Type B pancreatic cell (in vitro differentiated cells): ENCODE data around the gene PRDM4. TPM values are rescaled to one million over a fixed set of nuclear protein-coding genes. Genes with fewer than 3 reads are reported as not detected.
A peak's percentile ranks its signal among the peaks of the same experiment; 100 is the strongest.

Experiments used
- DNase-seq: peaks from one replicate; pipeline ENCODE4 v3.0.0; 2021; ENCODE audit warnings: mixed read lengths; ENCODE audit not compliant: unreplicated experiment; ENCODE audit errors: extremely low spot score
- H3K27ac Mint-ChIP-seq: 2 replicates; pipeline ENCODE4 v1.8.0; 2021; ENCODE audit warnings: mild to moderate bottlenecking, mixed read lengths
- H3K27me3 Mint-ChIP-seq: 2 replicates; pipeline ENCODE4 v1.8.0; 2021; ENCODE audit warnings: mixed read lengths
- H3K36me3 Mint-ChIP-seq: 2 replicates; pipeline ENCODE4 v1.8.0; 2021; ENCODE audit warnings: mixed read lengths
- H3K4me1 Mint-ChIP-seq: one replicate; pipeline ENCODE4 v1.8.0; 2021; ENCODE audit warnings: mixed read lengths; ENCODE audit not compliant: unreplicated experiment
- H3K4me3 Mint-ChIP-seq: 2 replicates; pipeline ENCODE4 v1.8.0; 2021; ENCODE audit warnings: mild to moderate bottlenecking, mixed read lengths
- H3K9me3 Mint-ChIP-seq: 2 replicates; pipeline ENCODE4 v1.8.0; 2021; ENCODE audit warnings: mixed read lengths
- total RNA-seq: library from RNA; stranded (reverse); gene quantifications from 2 replicates; pipeline ENCODE4 v1.2.1, GENCODE V29; 2021; ENCODE audit warnings: low replicate concordance
- TF ChIP-seq, protein P1 (sequence below): fragments of 200-600 bp; sonication (generic); conservative IDR thresholded peaks from 2 replicates; pipeline ENCODE4 v1.5.0; 2021; ENCODE audit warnings: antibody characterized with exemption, mild to moderate bottlenecking

The PRDM4 gene
- total RNA-seq, 1 donor from 2014 or later = 38.9 TPM

DNA sequence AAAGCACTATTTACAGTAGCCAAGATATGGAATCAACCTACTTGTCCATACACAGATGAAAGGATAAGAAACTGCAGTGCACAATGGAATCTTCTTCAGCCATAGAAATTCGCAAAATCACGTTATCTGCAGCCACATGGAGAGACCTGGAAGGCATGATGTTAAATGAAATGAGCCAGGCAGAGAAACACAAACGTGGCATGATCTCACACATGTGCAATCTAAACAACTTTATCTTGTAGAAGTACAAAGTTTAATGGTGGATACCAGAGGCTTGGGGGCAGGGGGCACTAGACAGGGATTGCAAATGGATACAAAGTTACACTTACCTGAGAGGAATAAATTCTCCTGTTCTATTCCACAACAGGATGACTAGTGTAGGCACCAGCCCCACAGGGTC is 37.6 kb upstream of the PRDM4 start:
- Mint-ChIP-seq H3K4me1 (no peaks in the 10 kb centered on the region), H3K9me3 (no peaks in the 10 kb centered on the region), H3K27me3 (peaks cover 23% of the 10 kb centered on the region), H3K36me3 (no peaks in the 10 kb centered on the region), H3K4me3 (no peak overlapping the region), H3K27ac (no peak overlapping the region)
- TF ChIP-seq, protein P1, sequence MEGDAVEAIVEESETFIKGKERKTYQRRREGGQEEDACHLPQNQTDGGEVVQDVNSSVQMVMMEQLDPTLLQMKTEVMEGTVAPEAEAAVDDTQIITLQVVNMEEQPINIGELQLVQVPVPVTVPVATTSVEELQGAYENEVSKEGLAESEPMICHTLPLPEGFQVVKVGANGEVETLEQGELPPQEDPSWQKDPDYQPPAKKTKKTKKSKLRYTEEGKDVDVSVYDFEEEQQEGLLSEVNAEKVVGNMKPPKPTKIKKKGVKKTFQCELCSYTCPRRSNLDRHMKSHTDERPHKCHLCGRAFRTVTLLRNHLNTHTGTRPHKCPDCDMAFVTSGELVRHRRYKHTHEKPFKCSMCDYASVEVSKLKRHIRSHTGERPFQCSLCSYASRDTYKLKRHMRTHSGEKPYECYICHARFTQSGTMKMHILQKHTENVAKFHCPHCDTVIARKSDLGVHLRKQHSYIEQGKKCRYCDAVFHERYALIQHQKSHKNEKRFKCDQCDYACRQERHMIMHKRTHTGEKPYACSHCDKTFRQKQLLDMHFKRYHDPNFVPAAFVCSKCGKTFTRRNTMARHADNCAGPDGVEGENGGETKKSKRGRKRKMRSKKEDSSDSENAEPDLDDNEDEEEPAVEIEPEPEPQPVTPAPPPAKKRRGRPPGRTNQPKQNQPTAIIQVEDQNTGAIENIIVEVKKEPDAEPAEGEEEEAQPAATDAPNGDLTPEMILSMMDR = no peak
- DNase-seq = no peak

DNA sequence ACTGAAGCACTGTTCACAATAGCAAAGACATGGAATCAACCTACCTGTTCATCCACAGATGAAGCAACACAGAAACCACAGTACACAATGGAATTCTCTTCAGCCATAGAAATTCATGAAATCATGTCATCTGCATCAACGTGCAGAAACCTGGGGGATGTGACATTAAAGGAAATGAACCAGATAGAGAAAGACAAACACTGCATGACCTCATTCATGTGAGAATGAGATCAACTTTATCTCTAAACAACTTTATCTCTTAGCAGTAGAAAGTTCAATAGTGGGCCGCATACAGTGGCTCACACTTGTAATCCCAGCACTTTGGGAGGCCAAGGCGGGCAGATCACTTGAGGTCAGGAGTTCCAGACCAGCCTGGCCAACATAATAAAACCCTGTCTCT is 33.5 kb upstream of the PRDM4 start:
- Mint-ChIP-seq H3K4me3 (no peak overlapping the region), H3K27ac (no peak overlapping the region), H3K9me3 (peaks cover 7% of the 10 kb centered on the region), H3K36me3 (no peaks in the 10 kb centered on the region), H3K27me3 (peaks cover 31% of the 10 kb centered on the region), H3K4me1 (no peaks in the 10 kb centered on the region)
- TF ChIP-seq, protein P1 = no peak
- DNase-seq = no peak

DNA sequence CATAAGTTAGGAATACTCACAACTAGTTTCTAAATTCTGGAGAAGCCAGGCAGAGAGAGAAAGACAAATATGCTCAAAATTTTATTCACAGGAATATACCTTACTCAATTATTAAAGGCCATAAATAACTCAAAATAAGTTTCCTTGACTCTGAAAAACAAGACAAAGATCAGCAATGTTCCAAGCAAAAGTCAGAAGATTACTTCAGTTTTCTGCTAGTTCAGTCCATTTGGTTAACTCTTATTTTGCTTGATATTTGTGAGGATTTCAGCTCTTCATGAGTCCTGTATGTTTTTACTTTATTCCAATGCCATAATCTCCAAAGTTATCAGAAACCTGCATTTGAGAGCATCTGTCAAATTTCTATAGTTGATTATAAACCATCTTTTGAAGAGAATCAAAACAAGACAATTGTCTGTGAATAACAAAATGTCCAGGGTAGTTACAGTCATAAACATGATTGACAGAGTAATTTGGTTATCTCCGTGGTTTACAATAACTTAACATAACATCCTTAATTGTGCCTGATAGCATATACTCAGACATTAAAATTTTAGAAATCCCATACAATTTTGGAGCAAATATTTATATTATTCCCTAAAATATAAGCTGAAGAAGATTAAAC is 30.6 kb upstream of the PRDM4 start:
- Mint-ChIP-seq H3K9me3 (peaks cover 7% of the 10 kb centered on the region), H3K4me3 (no peak overlapping the region), H3K27me3 (peaks cover 42% of the 10 kb centered on the region), H3K4me1 (no peaks in the 10 kb centered on the region), H3K27ac (no peak overlapping the region), H3K36me3 (no peaks in the 10 kb centered on the region)
- no peak for DNase-seq
- TF ChIP-seq, protein P1 = no peak

DNA sequence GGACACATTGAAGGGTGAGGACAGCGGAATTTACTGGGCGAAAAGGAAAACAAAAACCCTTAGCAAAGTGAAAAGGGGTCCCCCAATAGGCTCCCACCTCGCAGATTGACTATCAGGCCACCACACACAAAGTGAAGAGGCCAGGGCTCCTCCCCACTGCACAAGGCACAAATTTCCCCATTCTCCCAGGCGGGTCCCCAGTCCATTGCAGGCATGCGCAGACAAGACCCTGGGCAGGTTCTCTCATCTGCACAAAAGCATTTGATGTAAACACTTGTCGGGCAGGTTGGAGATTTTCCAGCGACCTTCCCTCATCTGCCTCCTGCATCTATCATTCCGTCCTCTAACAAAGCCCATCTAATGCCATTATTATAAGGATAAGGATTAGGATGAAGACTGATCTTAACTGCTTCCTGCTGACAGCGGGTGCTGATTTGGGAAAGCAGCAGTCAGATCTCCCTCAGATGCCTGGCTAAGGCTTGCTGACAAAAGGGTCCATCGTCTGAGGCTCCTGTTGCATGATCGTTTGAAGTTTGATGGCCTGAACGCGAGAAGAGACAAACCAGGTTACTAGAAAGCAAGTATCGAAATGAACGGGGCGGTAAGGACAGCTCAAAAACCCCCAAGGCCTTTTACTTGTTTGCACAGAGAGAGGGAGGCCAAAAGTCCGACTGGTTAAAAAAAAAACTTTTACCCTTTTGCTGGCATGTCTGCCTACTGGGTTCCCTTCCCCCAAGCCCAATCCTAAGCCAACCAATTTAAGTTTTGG is 27.9 kb upstream of the PRDM4 start:
- H3K27ac Mint-ChIP-seq = no peak overlapping the region
- peaks cover 23% of the 10 kb centered on the region for H3K27me3 Mint-ChIP-seq
- TF ChIP-seq, protein P1 = no peak
- H3K9me3 Mint-ChIP-seq = peaks cover 7% of the 10 kb centered on the region
- DNase-seq = no peak
- H3K4me1 Mint-ChIP-seq = no peaks in the 10 kb centered on the region
- peak overlapping the region; percentile 16 for H3K4me3 Mint-ChIP-seq
- no peaks in the 10 kb centered on the region for H3K36me3 Mint-ChIP-seq

DNA sequence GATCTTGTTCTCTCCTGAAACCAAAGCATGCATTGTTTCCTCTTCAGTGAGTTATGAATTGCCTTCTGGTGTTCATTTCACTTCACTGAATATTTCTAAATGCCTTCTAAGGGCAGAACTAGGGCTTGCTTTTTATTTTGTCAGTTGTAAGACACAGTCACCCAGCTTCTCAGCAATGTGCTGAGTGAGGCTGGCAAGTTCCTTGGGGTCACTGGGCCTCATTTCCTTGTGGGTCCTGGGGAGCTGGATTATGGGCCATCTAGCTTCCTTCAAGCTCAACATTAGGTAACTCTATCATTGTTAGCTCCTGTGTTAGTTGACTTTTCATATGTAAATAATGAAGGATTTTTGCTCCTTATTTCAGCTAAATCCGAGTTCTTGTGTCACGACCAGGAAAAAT is 27.3 kb upstream of the PRDM4 start:
- H3K4me3 Mint-ChIP-seq = no peak overlapping the region
- H3K4me1 Mint-ChIP-seq = no peaks in the 10 kb centered on the region
- TF ChIP-seq, protein P1 = no peak
- no peaks in the 10 kb centered on the region for H3K36me3 Mint-ChIP-seq
- peaks cover 21% of the 10 kb centered on the region for H3K27me3 Mint-ChIP-seq
- H3K9me3 Mint-ChIP-seq = peaks cover 7% of the 10 kb centered on the region
- H3K27ac Mint-ChIP-seq = no peak overlapping the region
- no peak for DNase-seq
